OCI-LY7 (cell line): ENCODE measurements around the gene EIF5B. TPM values are rescaled to one million over a fixed set of nuclear protein-coding genes. Genes with fewer than 3 reads are reported as not detected.

Source experiments
- BruUV-seq: library from RNA; stranded (reverse); fragments of 400-500 nt; replicated peaks from 2 replicates; lab custom pipeline; 2021; lab: Mats Ljungman, UMichigan
- CTCF ChIA-PET: fragments of 300-600 bp; sonication (Branson Sonifier 250); formaldehyde crosslinking; loops from one replicate; lab custom pipeline; 2022; ENCODE audit warnings: antibody characterized with exemption; ENCODE audit not compliant: unreplicated experiment; lab: Charles Lee
- POLR2A ChIA-PET: fragments of 300-600 bp; sonication (Branson Sonifier 250); formaldehyde crosslinking; loops from one replicate; lab custom pipeline; 2022; ENCODE audit warnings: antibody characterized with exemption; lab: Charles Lee
- DNase-seq: peaks from one replicate; pipeline ENCODE4 v3.0.0-alpha.2; 2015; ENCODE audit warnings: low spot score
- H2AFZ ChIP-seq: fragments of 200-600 bp; sonication (generic), shearing (Covaris generic); 2 replicates; pipeline ENCODE4 v1.6.1; 2014; ENCODE audit warnings: mild to moderate bottlenecking, antibody characterized with exemption, low read length, moderate library complexity
- H3K27ac ChIP-seq: fragments of 200-600 bp; sonication (generic); 2 replicates; pipeline ENCODE4 v1.5.1; 2014; ENCODE audit warnings: mixed run types, low read depth, mild to moderate bottlenecking, moderate library complexity, low read length, inconsistent platforms; ENCODE audit not compliant: poor library complexity, severe bottlenecking
- H3K36me3 ChIP-seq: fragments of 200-600 bp; sonication (generic); 2 replicates; pipeline ENCODE4 v1.6.1; 2014; ENCODE audit warnings: mild to moderate bottlenecking, antibody characterized with exemption, low read length, moderate library complexity, mixed read lengths; ENCODE audit not compliant: insufficient read depth
- H3K4me1 ChIP-seq: fragments of 200-600 bp; sonication (generic); 2 replicates; pipeline ENCODE4 v1.5.1; 2014; ENCODE audit warnings: mild to moderate bottlenecking, low read length; ENCODE audit not compliant: insufficient read depth, poor library complexity, severe bottlenecking
- H3K4me2 ChIP-seq: fragments of 200-600 bp; sonication (generic); 2 replicates; pipeline ENCODE4 v1.6.1; 2014; ENCODE audit warnings: mild to moderate bottlenecking, low read length
- H3K4me3 ChIP-seq: fragments of 200-600 bp; sonication (generic); 2 replicates; pipeline ENCODE4 v1.5.1; 2014; ENCODE audit warnings: mild to moderate bottlenecking, low read depth, low read length; ENCODE audit not compliant: poor library complexity, severe bottlenecking
- H3K79me2 ChIP-seq: fragments of 200-600 bp; sonication (generic); 2 replicates; pipeline ENCODE4 v1.6.1; 2016; ENCODE audit warnings: low read depth, mild to moderate bottlenecking, low read length, moderate library complexity, mixed read lengths; ENCODE audit not compliant: insufficient read depth
- H3K9me2 ChIP-seq: fragments of 200-600 bp; sonication (generic); 2 replicates; pipeline ENCODE4 v1.6.1; 2016; ENCODE audit warnings: mild to moderate bottlenecking, low read length, mixed read lengths; ENCODE audit not compliant: insufficient read depth
- H3K9me3 ChIP-seq: fragments of 200-600 bp; sonication (generic); 2 replicates; pipeline ENCODE4 v1.6.1; 2014; ENCODE audit warnings: mild to moderate bottlenecking, mixed run types, low read length, mixed read lengths
- H4K20me1 ChIP-seq: fragments of 200-600 bp; sonication (generic); 2 replicates; pipeline ENCODE4 v1.6.1; 2014; ENCODE audit warnings: mild to moderate bottlenecking, antibody characterized with exemption, low read length, moderate library complexity, mixed read lengths; ENCODE audit not compliant: insufficient read depth
- EZH2phosphoT487 ChIP-seq: fragments of 200-600 bp; sonication (generic); IDR thresholded peaks from 2 replicates; pipeline ENCODE4 v1.6.1; 2018; ENCODE audit warnings: low read depth, borderline replicate concordance, mild to moderate bottlenecking, mixed run types, antibody characterized with exemption, low read length, moderate library complexity, mixed read lengths
- intact Hi-C: fragments of 100-400 bp; cut with micrococcal nuclease; formaldehyde crosslinking; loops from one replicate; pipeline ENCODE4 v1.10.0; 2022; ENCODE audit not compliant: unreplicated experiment
- total RNA-seq, 2 experiments: library from RNA; depleted of rRNA in 1 of 2; stranded (reverse); fragments of >200 nt in 1 of 2; shearing (Covaris generic) in 1 of 2; gene quantifications; 2 replicates each; pipeline ENCODE4 v1.2.3, GENCODE V29; 2014 to 2022
- TF ChIP-seq, protein P1 (sequence below): fragments of 200-600 bp; sonication (generic); conservative IDR thresholded peaks from 2 replicates; pipeline ENCODE4 v1.5.1; 2014; ENCODE audit warnings: mild to moderate bottlenecking, antibody characterized with exemption, low read length, moderate library complexity, mixed read lengths

The EIF5B gene
- total RNA-seq, 2 experiments from 2014 or later, result 28.7 to 53.1 TPM

DNA sequence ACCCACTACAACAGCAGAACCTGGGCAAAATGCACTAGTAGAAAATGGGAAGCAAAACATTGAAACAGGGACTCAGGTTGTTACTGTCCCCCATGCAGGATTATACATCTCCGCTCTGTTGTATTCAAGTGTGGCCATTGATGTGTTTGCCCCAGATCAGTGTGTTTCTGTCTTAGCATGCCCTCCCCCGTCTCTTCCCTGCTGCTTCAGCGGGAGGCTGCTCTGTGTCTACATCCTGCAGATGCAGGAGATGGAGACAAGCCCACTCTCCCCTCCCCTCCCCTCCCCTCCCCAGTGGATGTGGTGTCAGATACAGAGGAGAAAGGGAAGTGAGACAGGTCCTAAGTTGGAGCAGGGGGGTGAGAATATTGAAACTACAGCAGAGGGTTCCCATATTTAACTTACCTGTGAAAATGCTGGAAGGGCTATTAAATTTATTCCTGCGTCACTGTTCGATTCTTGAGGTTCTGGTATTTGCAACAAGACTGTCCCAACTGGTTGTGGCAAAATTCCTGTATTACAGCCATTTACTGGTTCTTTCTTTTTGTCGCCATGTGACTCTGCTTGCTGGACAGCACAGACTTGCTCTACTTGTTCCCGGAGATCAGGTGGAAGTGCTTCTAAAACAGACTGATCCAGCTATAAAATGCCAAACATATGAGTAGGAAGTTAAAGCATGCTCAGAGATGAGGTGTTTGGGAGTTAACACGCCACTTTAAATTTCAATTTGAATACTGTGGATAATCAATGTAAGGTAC lies 67.0 kb downstream of the EIF5B start:
- no peaks in the 10 kb centered on the region for H3K4me1 ChIP-seq
- H3K79me2 ChIP-seq, result no peaks in the 10 kb centered on the region
- intact Hi-C loops, result no loop called here
- no peaks in the 10 kb centered on the region for H3K9me2 ChIP-seq
- POLR2A ChIA-PET, result interaction anchor here (0.5 kb wide), 1 partner anchor 15 kb away, joined by 5 read pairs; no protein-coding TSS in a partner anchor
- BruUV-seq, result no TSS peak
- H4K20me1 ChIP-seq, result no peaks in the 10 kb centered on the region
- no peak for TF ChIP-seq EZH2phosphoT487
- TF ChIP-seq, protein P1, sequence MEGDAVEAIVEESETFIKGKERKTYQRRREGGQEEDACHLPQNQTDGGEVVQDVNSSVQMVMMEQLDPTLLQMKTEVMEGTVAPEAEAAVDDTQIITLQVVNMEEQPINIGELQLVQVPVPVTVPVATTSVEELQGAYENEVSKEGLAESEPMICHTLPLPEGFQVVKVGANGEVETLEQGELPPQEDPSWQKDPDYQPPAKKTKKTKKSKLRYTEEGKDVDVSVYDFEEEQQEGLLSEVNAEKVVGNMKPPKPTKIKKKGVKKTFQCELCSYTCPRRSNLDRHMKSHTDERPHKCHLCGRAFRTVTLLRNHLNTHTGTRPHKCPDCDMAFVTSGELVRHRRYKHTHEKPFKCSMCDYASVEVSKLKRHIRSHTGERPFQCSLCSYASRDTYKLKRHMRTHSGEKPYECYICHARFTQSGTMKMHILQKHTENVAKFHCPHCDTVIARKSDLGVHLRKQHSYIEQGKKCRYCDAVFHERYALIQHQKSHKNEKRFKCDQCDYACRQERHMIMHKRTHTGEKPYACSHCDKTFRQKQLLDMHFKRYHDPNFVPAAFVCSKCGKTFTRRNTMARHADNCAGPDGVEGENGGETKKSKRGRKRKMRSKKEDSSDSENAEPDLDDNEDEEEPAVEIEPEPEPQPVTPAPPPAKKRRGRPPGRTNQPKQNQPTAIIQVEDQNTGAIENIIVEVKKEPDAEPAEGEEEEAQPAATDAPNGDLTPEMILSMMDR, result no peak
- H3K4me2 ChIP-seq, result no peak overlapping the region
- H3K36me3 ChIP-seq, result peaks cover 95% of the 10 kb centered on the region
- H3K27ac ChIP-seq, result no peak overlapping the region
- CTCF ChIA-PET, result no interaction called here
- no peak overlapping the region for H2AFZ ChIP-seq
- DNase-seq, result no peak
- no peaks in the 10 kb centered on the region for H3K9me3 ChIP-seq
- no peak overlapping the region for H3K4me3 ChIP-seq

DNA sequence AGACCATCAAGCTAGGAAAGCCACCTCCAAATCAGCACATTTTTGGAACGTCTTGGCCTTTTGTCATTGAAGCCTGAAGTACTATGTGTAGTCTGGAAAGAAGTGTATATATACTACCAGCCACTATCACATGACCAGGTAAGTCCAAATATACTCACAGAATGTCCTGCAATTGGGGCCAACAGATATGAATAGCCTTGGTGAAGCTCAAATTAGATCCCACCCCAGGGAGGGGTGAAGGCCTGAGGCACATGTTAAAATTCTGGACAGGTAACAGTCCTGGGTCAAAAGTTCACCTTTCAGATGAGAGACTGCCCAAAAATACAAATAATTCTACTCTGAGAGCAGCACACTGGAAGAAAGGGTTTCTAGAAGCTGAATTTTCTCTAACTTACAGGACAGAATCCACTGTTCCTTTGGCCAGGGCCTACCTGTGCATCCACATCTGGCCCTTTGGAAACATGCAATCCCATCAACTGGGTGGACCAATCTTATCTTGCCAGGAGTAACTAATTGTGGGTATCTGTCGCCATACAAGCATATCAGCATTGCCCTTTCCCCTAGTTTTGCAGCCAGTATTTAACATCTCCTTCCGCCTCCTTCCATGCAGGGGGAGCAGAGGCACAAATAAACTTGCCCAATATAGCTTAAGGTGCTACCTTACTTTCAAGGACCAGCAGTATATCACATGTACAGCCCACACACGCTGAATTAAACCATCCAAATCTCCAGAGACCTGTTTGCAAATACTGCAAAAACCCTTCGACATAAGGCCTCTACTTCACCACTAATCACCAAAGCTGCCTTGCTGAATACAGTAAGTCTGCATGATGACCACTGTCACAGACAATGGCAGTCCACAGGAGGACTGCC lies 67.8 kb downstream of the EIF5B start:
- CTCF ChIA-PET, result no interaction called here
- BruUV-seq, result no TSS peak

More for the DNA sequence above, 67.8 kb downstream of the EIF5B start:
- Histone ChIP-seq H3K36me3 (peaks cover 95% of the 10 kb centered on the region), H4K20me1 (no peaks in the 10 kb centered on the region), H3K79me2 (no peaks in the 10 kb centered on the region), H2AFZ (no peak overlapping the region), H3K4me1 (no peaks in the 10 kb centered on the region), H3K9me3 (no peaks in the 10 kb centered on the region), H3K27ac (no peak overlapping the region), H3K9me2 (no peaks in the 10 kb centered on the region), H3K4me2 (no peak overlapping the region), H3K4me3 (no peak overlapping the region)
- POLR2A ChIA-PET, result no interaction called here
- TF ChIP-seq EZH2phosphoT487, result no peak
- TF ChIP-seq, protein P1, result no peak
- intact Hi-C loops, result no loop called here
- DNase-seq, result no peak
